Left renal pelvis (tissue), 4 donors: Measurements from ENCODE around the gene MOGAT2. TPM values are rescaled to one million over a fixed set of nuclear protein-coding genes. Genes with fewer than 3 reads are reported as not detected.

Experiments used
- DNase-seq, 4 donors: peaks; one replicate each; pipeline ENCODE4 v3.0.0-alpha.2; 2013; ENCODE audit warnings: low read depth in 4 of 4, low spot score in 3 of 4
- polyA plus RNA-seq, 4 donors: library from polyadenylated mRNA; unstranded; fragments of 120-200 nt; gene quantifications; one replicate each; pipeline ENCODE4 v1.2.1, GENCODE V29; 2013; ENCODE audit not compliant: insufficient read length in 4 of 4

Gene MOGAT2
- polyA plus RNA-seq, 4 donors, result 0.22 to 1.8 (median 0.76) TPM

DNA sequence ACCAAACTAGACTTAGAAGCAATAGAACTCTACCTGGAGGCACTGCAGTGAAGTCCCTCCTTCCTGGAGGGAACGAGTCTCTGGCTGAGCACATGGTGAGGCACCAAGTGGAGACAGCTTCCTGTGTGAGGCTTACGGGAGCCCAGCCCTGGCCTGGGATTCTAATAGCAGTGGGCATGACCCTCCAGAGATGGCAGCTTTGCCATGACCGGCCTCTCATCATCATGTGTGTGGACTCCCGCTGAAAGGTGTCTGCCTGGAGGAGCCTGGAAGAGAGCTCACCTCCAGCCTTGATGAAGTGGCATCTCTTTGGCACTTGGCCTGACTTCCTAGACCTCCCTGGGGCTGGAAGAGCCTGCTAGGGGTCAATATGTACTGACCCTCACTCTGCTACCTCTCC lies 58.9 kb downstream of the MOGAT2 start:
- DNase-seq, result no peak

DNA sequence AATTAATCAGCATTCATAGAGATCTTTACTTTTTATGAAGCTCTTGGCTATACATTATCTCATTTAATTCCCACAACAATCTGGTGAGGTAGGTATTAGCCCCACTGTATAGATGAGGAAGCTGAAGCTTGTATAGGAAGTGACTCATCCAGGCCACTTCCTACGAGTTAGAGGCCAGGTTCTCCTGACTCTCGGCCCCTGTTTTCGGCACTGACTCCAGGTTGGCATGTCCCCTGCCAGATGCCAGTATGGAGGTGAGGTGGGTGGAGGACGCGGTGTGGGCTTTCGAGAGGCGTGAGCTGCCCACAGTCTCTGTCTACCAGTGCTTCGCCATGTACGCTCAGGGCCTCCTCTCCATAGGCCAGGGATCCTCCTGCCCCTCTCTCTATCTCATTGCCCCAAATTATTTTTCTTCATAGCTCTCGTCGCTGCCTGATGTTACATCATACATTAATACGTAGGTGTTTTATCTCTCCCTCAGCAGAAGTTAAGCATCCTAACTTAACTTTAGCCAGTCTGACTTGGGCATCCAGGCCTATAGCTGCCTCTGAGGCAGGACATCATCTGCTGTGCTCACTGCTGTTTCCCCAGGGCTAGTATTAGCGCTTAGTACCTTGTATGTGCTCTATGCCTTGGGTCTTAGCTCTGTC lies 59.9 kb downstream of the MOGAT2 start:
- no peak for DNase-seq

DNA sequence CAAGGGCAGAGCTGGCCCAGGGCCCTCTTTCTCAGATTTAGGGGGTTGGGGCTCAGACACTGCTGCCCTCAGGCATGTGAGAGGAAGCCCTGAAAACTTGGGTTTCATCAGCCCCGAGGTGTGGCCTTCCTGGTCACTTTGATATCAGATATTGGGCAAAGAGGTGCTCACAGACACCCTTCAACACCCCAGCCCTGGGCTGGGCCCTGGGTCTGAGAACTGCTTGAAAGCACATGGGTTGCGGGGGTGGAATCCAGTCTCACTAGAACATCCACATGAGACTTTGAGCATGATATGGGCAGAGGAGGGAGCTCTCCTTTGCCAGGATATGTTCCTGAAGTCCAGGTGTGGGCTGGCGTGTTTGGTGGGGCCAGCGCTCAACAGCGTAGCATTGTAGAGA lies 61.3 kb downstream of the MOGAT2 start:
- DNase-seq, result no peak

DNA sequence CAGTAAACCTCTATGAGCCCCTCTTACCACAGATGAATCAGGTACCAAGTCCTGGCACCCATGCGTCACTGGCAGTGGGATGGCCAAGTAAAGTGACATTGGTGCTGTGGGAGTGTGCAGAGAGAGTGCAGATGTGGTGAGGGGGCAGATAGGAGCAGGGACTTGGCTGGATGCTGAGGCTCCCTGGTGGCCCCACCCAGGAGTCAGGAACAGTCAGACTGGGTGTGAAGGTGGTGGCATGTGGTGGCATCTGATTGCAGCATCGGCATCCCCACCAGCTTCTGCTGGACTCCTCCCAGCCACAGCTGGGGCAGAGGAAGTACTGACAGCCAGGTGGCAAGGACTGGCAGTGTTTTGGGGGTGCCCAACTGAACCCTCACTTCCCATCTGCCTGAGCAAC lies 62.3 kb downstream of the MOGAT2 start:
- DNase-seq, result no peak

DNA sequence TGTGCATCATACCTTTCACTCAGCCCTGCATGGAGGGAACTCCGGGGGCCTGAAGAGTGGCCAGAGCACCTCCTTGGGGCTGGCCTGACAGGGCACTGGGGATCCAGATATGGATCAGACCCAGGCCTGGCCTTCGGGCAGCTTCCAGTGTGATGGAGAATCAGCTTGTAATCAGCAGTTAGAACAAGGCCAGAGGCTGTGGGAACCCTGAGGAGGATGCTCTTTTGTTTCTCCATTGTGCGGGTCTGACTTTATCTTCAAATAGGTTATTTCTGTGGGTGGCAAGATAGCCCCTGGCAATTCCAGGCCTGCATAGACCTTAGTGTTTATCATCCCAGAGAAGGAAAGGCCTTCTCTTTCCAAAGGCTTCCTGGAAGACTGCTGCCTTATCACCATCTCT lies 63.2 kb downstream of the MOGAT2 start:
- DNase-seq, result no peak

DNA sequence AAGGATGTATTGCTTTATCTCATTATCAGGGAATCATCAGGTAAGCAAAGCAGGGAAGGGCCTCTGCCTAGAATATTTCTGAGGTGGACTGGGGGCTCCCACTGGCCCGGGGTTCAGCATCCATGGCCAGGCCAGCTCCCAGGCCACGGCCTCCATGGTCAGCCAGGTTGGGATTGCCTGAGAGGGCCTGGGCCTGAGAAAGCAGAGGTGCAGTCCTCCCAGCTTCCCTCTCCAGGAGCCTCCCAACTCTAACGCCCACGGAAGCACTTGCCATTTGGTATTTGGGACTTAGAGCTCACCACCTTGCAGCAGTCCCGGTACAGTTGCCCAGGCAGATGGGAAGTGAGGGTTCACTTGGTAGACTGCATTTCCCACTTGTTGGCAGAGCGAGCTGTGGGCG lies 63.7 kb downstream of the MOGAT2 start:
- no peak for DNase-seq

DNA sequence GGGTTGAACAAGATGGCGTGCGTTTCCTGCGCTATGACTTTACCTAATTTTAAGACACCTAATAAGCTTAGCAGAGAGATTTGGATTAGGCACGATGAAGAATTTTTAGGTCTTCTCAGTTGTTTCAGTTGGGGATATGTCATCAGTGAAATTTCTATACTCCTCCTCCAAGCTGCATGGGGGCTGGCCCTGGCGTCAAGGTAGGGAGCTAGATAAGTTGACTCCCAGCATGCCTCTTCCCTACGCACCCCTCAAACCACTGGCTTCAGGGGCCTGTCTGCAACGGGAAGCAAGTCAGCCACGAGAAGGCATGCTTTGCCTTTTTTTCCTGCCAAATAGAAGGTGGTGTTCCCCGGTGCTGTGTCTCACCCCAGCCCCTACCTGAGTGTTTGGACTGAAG lies 64.2 kb downstream of the MOGAT2 start:
- no peak for DNase-seq

Other genes with a start within 250 kb of the MOGAT2 start
- 10 to 100 TPM in 2 of 4 donors, 1 to 10 TPM in 2; 7.5 to 15.4 (median 11.3) TPM for gene GDPD5, start 191.9 kb upstream of the MOGAT2 start, polyA plus RNA-seq
- 100 to 1,000 TPM; 319 to 615 (median 354) TPM for gene SERPINH1, start 155.6 kb upstream of the MOGAT2 start, polyA plus RNA-seq
- 10 to 100 TPM in 2 of 4 donors, 1 to 10 TPM in 2; 8.3 to 12.5 (median 9.6) TPM for gene MAP6, start 48.8 kb upstream of the MOGAT2 start, polyA plus RNA-seq
- 1 to 10 TPM; 2.2 to 4.7 (median 3.8) TPM for gene DGAT2, start 50.9 kb downstream of the MOGAT2 start, polyA plus RNA-seq
- gene UVRAG, start 97.4 kb downstream of the MOGAT2 start, polyA plus RNA-seq, result 10 to 100 TPM; 17.1 to 21.4 (median 18.3) TPM